ENCODE results near the gene SLC45A1. TPM values are rescaled to one million over a fixed set of nuclear protein-coding genes. Genes with fewer than 3 reads are reported as not detected.

SLC45A1 gene
- polyA plus RNA-seq, 1 donor (not counting 4 experiments of a cell fraction or from before 2014, with no cell fraction given): 0.14 TPM

GRCh38 chr1:8328271-8328670, 10.4 kb downstream of the SLC45A1 start:
- no peaks in the 10 kb centered on the region for H3K36me3 ChIP-seq (ENCODE audit: control insufficient read depth in 2 of 2, extremely low read depth in 1 of 2, insufficient read depth in 2 of 2, low read length in 2 of 2)
- FAIRE-seq (no peak), DNase-seq (ENCODE audit: low read depth, low spot score) (no peak)
- no peak overlapping the region for H3K27ac ChIP-seq (ENCODE audit: control insufficient read depth, insufficient read depth, low read length)
- dilution Hi-C loops (cut with MboI; ENCODE audit: extremely low pct_ligation_motif_present, low sequenced_read_pairs): no loop called here
- no peaks in the 10 kb centered on the region for H3K4me1 ChIP-seq (ENCODE audit: control insufficient read depth, extremely low read depth, insufficient read depth, low read length)
- H3K9me3 ChIP-seq (ENCODE audit: control insufficient read depth, low read depth, low read length): no peaks in the 10 kb centered on the region
- no peaks in the 10 kb centered on the region for H3K27me3 ChIP-seq (ENCODE audit: control insufficient read depth, extremely low read depth, insufficient read depth, low read length)
- no peaks in the 10 kb centered on the region for H3K9me1 ChIP-seq (ENCODE audit: control insufficient read depth, extremely low read depth, insufficient read depth, low read length)
- H3K4me2 ChIP-seq (ENCODE audit: control insufficient read depth, extremely low read depth, insufficient read depth, low read depth, low read length): no peak overlapping the region
- no peaks in the 10 kb centered on the region for H4K20me1 ChIP-seq (ENCODE audit: control insufficient read depth, extremely low read depth, insufficient read depth, low read length)
- no peak for TF ChIP-seq EZH2 (IDR thresholded peaks at IDR 0.05; ENCODE audit: low read length)
- TF ChIP-seq CTCF (optimal IDR thresholded peaks at IDR 0.05 in 1 of 3, IDR thresholded peaks at IDR 0.05 in 1 of 3, conservative IDR thresholded peaks at IDR 0.05 in 1 of 3; ENCODE audit: extremely low read depth in 1 of 3, insufficient read depth in 2 of 3, low read length in 3 of 3): no peak
- no peak overlapping the region for H3K9ac ChIP-seq (ENCODE audit: control insufficient read depth, extremely low read depth, insufficient read depth, low read length)
- no peaks in the 10 kb centered on the region for H3K79me2 ChIP-seq (ENCODE audit: control insufficient read depth, insufficient read depth, low read length)
- no peak overlapping the region for H2AFZ ChIP-seq (ENCODE audit: control insufficient read depth, low read length)
- no peak overlapping the region for H3K4me3 ChIP-seq (ENCODE audit: control insufficient read depth in 2 of 3, extremely low read depth in 1 of 3, insufficient read depth in 2 of 3, low read depth in 1 of 3, low read length in 3 of 3)

- Histone ChIP-seq H3K4me3 (ENCODE audit: control insufficient read depth in 2 of 3, extremely low read depth in 1 of 3, insufficient read depth in 2 of 3, low read depth in 1 of 3, low read length in 3 of 3) (no peak overlapping the region), H3K9me1 (ENCODE audit: control insufficient read depth, extremely low read depth, insufficient read depth, low read length) (no peaks in the 10 kb centered on the region), H3K4me1 (ENCODE audit: control insufficient read depth, extremely low read depth, insufficient read depth, low read length) (no peaks in the 10 kb centered on the region), H3K9ac (ENCODE audit: control insufficient read depth, extremely low read depth, insufficient read depth, low read length) (no peak overlapping the region), H2AFZ (ENCODE audit: control insufficient read depth, low read length) (no peak overlapping the region), H3K27ac (ENCODE audit: control insufficient read depth, insufficient read depth, low read length) (no peak overlapping the region), H3K4me2 (ENCODE audit: control insufficient read depth, extremely low read depth, insufficient read depth, low read depth, low read length) (no peak overlapping the region), H3K9me3 (ENCODE audit: control insufficient read depth, low read depth, low read length) (no peaks in the 10 kb centered on the region), H4K20me1 (ENCODE audit: control insufficient read depth, extremely low read depth, insufficient read depth, low read length) (no peaks in the 10 kb centered on the region), H3K36me3 (ENCODE audit: control insufficient read depth in 2 of 2, extremely low read depth in 1 of 2, insufficient read depth in 2 of 2, low read length in 2 of 2) (no peaks in the 10 kb centered on the region), H3K27me3 (ENCODE audit: control insufficient read depth, extremely low read depth, insufficient read depth, low read length) (no peaks in the 10 kb centered on the region), H3K79me2 (ENCODE audit: control insufficient read depth, insufficient read depth, low read length) (no peaks in the 10 kb centered on the region)
- dilution Hi-C loops (cut with MboI; ENCODE audit: extremely low pct_ligation_motif_present, low sequenced_read_pairs): no loop called here
- FAIRE-seq (no peak), DNase-seq (ENCODE audit: low read depth, low spot score) (no peak)
- TF ChIP-seq EZH2 (IDR thresholded peaks at IDR 0.05; ENCODE audit: low read length) (no peak), CTCF (optimal IDR thresholded peaks at IDR 0.05 in 1 of 3, IDR thresholded peaks at IDR 0.05 in 1 of 3, conservative IDR thresholded peaks at IDR 0.05 in 1 of 3; ENCODE audit: extremely low read depth in 1 of 3, insufficient read depth in 2 of 3, low read length in 3 of 3) (no peak)
These were observed 11.5 kb downstream of the SLC45A1 start for GRCh38 chr1:8329439-8329838.
